ELR (cell line): Measurements from ENCODE around the gene TEX12.

Source experiments
- DNase-seq: peaks from one replicate; pipeline ENCODE4 v3.0.0-alpha.2; 2015; ENCODE audit warnings: low read depth

Gene TEX12

GRCh38 chr11:112211536-112211935 lies 44.4 kb downstream of the TEX12 start:
- DNase-seq: no peak

- DNase-seq: peak; percentile 25
Observed at GRCh38 chr11:112212290-112212689, 45.1 kb downstream of the TEX12 start.

DNA sequence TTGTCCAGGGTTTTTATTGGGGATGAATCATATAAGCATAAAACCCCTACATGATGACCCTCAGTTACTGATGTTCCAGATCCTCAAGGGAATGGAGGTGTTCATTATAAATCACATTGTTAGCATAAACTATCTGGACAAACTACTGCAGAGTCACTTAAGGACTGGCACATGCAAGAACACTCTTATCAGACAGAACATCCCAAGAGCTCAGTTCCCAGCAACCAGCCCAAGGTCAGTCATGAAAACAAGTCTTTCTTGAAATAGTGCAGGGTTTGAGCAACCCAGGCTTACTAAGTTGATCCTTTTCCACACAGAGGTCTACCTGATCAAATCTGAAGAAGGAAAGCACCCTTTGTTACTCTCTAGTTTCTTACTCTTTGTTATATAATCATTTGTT lies 45.5 kb downstream of the TEX12 start:
- no peak for DNase-seq

- peak; percentile 12 for DNase-seq
Observed at GRCh38 chr11:112213753-112214152, 46.6 kb downstream of the TEX12 start.

- DNase-seq: no peak
Observed at GRCh38 chr11:112215621-112216020, 48.4 kb downstream of the TEX12 start.

DNA sequence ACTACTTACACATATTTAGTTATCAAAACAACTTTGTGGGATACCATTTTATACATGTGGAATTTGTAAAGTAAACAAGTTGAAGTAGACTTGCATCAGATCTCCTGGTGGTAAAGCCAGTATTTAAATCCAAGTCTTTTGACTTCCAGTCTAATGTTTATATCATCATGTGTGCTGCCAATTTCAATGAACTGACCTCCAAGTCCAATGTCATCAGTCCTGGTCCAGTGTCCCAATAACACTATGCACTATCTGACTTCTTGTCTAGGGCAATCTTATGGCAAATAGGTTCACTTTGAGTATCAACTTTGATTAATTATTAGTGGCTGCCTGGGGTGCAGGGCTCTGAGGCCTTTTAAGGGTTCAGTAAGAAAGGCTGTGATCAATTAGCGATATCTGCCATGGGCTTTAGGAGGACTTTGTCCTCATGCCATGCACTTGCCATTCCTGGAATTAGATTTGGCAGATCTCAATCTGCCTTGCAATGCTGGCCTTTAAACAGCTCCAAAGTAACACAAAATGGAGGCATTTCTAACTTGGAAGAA lies 49.5 kb downstream of the TEX12 start:
- DNase-seq: peak; percentile 34

- DNase-seq: peak; percentile 72
Observed at GRCh38 chr11:112219476-112220232, 52.5 kb downstream of the TEX12 start.

GRCh38 chr11:112221274-112221835 lies 54.2 kb downstream of the TEX12 start:
- no peak for DNase-seq
